Activated B cell treated with CpG ODN at 0.5 μM for 24 hours (primary cell): ENCODE results near the gene MINDY3. TPM values are rescaled to one million over a fixed set of nuclear protein-coding genes. Genes with fewer than 3 reads are reported as not detected.

Source experiments
- ATAC-seq: fragments of 200-7000 bp; cut with Tn5 transposase; one replicate; pipeline ENCODE4 v1.10.0; 2021; ENCODE audit warnings: low read depth, mild to moderate bottlenecking, moderate library complexity
- CTCF ChIA-PET: fragments of 350-600 bp; sonication (Branson Sonifier 250); formaldehyde crosslinking; loops from one replicate; lab custom pipeline; 2021; ENCODE audit warnings: antibody characterized with exemption; lab: Charles Lee
- POLR2A ChIA-PET: fragments of 350-600 bp; sonication (Branson Sonifier 250); formaldehyde crosslinking; loops from one replicate; lab custom pipeline; 2021; ENCODE audit warnings: antibody characterized with exemption; lab: Charles Lee
- DNase-seq: peaks from one replicate; pipeline ENCODE4 v3.0.0; 2022
- H3K27ac Mint-ChIP-seq: one replicate; pipeline ENCODE4 v1.8.0; 2020; ENCODE audit warnings: mixed read lengths
- H3K27me3 Mint-ChIP-seq: one replicate; pipeline ENCODE4 v1.8.0; 2021; ENCODE audit warnings: mixed read lengths
- H3K36me3 Mint-ChIP-seq: one replicate; pipeline ENCODE4 v1.8.0; 2021; ENCODE audit warnings: low read depth, mixed read lengths
- H3K4me1 Mint-ChIP-seq: one replicate; pipeline ENCODE4 v1.8.0; 2021; ENCODE audit warnings: mixed read lengths
- H3K4me3 Mint-ChIP-seq: one replicate; pipeline ENCODE4 v1.8.0; 2020; ENCODE audit warnings: mild to moderate bottlenecking, mixed read lengths
- H3K9me3 Mint-ChIP-seq: one replicate; pipeline ENCODE4 v1.8.0; 2020; ENCODE audit warnings: mixed read lengths
- CTCF ChIP-seq: fragments of 200-600 bp; IDR thresholded peaks from one replicate; pipeline ENCODE4 v1.8.0; 2022; ENCODE audit warnings: antibody characterized with exemption, mild to moderate bottlenecking
- intact Hi-C: fragments of 100-400 bp; cut with micrococcal nuclease; formaldehyde crosslinking; loops from one replicate; pipeline ENCODE4 v1.15.1; 2024
- total RNA-seq: library from RNA; stranded (reverse); gene quantifications from 2 replicates; pipeline ENCODE4 v1.2.3, GENCODE V29; 2022

Gene MINDY3
- total RNA-seq, 1 donor from 2014 or later: 23.4 TPM

- CTCF ChIA-PET: no interaction called here
- H3K9me3 Mint-ChIP-seq: no peaks in the 10 kb centered on the region
Measured at GRCh38 chr10:15754937-15755336, 105.4 kb downstream of the MINDY3 start.

GRCh38 chr10:15751046-15751445 is 109.3 kb downstream of the MINDY3 start:
- no peak for TF ChIP-seq CTCF
- H3K4me3 Mint-ChIP-seq: no peak overlapping the region
- ChIA-PET CTCF (no interaction called here), POLR2A (no interaction called here)
- intact Hi-C loops: no loop called here
- H3K27me3 Mint-ChIP-seq: peaks cover 10% of the 10 kb centered on the region
- H3K4me1 Mint-ChIP-seq: no peaks in the 10 kb centered on the region
- H3K27ac Mint-ChIP-seq: no peak overlapping the region
- no peaks in the 10 kb centered on the region for H3K9me3 Mint-ChIP-seq
- H3K36me3 Mint-ChIP-seq: no peaks in the 10 kb centered on the region
- DNase-seq: no peak
- ATAC-seq: no peak

More at GRCh38 chr10:15754937-15755336, 105.4 kb downstream of the MINDY3 start:
- H3K36me3 Mint-ChIP-seq: no peaks in the 10 kb centered on the region
- DNase-seq (no peak), ATAC-seq (no peak)
- no peak overlapping the region for H3K27ac Mint-ChIP-seq
- H3K4me1 Mint-ChIP-seq: no peaks in the 10 kb centered on the region
- peaks cover 18% of the 10 kb centered on the region for H3K27me3 Mint-ChIP-seq
- POLR2A ChIA-PET: no interaction called here
- no peak overlapping the region for H3K4me3 Mint-ChIP-seq
- TF ChIP-seq CTCF: no peak
- intact Hi-C loops: no loop called here

GRCh38 chr10:15748126-15748525 is 112.2 kb downstream of the MINDY3 start:
- H3K4me3 Mint-ChIP-seq: no peak overlapping the region
- H3K27me3 Mint-ChIP-seq: peaks cover 8% of the 10 kb centered on the region
- no peak for DNase-seq
- no peaks in the 10 kb centered on the region for H3K9me3 Mint-ChIP-seq
- ATAC-seq: no peak
- H3K27ac Mint-ChIP-seq: no peak overlapping the region
- intact Hi-C loops: no loop called here
- POLR2A ChIA-PET: no interaction called here
- CTCF ChIA-PET: no interaction called here
- no peak for TF ChIP-seq CTCF
- no peaks in the 10 kb centered on the region for H3K4me1 Mint-ChIP-seq
- H3K36me3 Mint-ChIP-seq: no peaks in the 10 kb centered on the region

- Mint-ChIP-seq H3K27ac (no peak overlapping the region), H3K9me3 (no peaks in the 10 kb centered on the region), H3K4me3 (no peak overlapping the region), H3K27me3 (peaks cover 3% of the 10 kb centered on the region), H3K36me3 (no peaks in the 10 kb centered on the region), H3K4me1 (no peaks in the 10 kb centered on the region)
- DNase-seq (no peak), ATAC-seq (no peak)
- POLR2A ChIA-PET: no interaction called here
- intact Hi-C loops: no loop called here
- CTCF ChIA-PET: no interaction called here
- TF ChIP-seq CTCF: no peak
Measured at GRCh38 chr10:15747632-15748031, 112.7 kb downstream of the MINDY3 start.

GRCh38 chr10:15745751-15746150 is 114.6 kb downstream of the MINDY3 start:
- no peaks in the 10 kb centered on the region for H3K36me3 Mint-ChIP-seq
- no peak for TF ChIP-seq CTCF
- no peak for DNase-seq
- intact Hi-C loops: no loop called here
- no peaks in the 10 kb centered on the region for H3K27me3 Mint-ChIP-seq
- no peak overlapping the region for H3K4me3 Mint-ChIP-seq
- no peak overlapping the region for H3K27ac Mint-ChIP-seq
- H3K4me1 Mint-ChIP-seq: no peaks in the 10 kb centered on the region
- ATAC-seq: no peak
- ChIA-PET POLR2A (no interaction called here), CTCF (no interaction called here)
- H3K9me3 Mint-ChIP-seq: no peaks in the 10 kb centered on the region
